Measurements from ENCODE around the gene MCM3.

GRCh38 chr6:52284131-52284459 is 447 bp downstream of the MCM3 start:
- TF ChIP-seq CTCF (IDR thresholded peaks at IDR 0.05 in 2 of 3, conservative IDR thresholded peaks at IDR 0.05 in 1 of 3; ENCODE audit: borderline replicate concordance in 1 of 3, insufficient read depth in 1 of 3, low read depth in 2 of 3, low read length in 2 of 3) (no peak), REST (IDR thresholded peaks at IDR 0.05; ENCODE audit: low read depth) (no peak), JUND (IDR thresholded peaks at IDR 0.05) (no peak), POLR2A (IDR thresholded peaks at IDR 0.05; ENCODE audit: borderline replicate concordance, extremely low read depth, insufficient read depth, insufficient read length) (no peak), POLR2AphosphoS5 (IDR thresholded peaks at IDR 0.05; ENCODE audit: low read depth, low read length) (no peak), ZNF274 (IDR thresholded peaks at IDR 0.05; ENCODE audit: low read depth, low read length) (no peak), SP1 (IDR thresholded peaks at IDR 0.05; ENCODE audit: low read depth) (no peak), RAD21 (IDR thresholded peaks at IDR 0.05; ENCODE audit: low read depth) (no peak), YY1 (IDR thresholded peaks at IDR 0.05; ENCODE audit: extremely low read depth, insufficient replicate concordance, low read depth, low read length) (no peak), TCF7L2 (IDR thresholded peaks at IDR 0.05; ENCODE audit: borderline replicate concordance, extremely low read depth, insufficient read depth, insufficient read length) (no peak), EZH2 (IDR thresholded peaks at IDR 0.05) (no peak), CEBPB (IDR thresholded peaks at IDR 0.05; ENCODE audit: low read depth) (no peak)
